ENCODE data around the gene REC8.

REC8 gene

GRCh38 chr14:24179961-24180796, 8.3 kb downstream of the REC8 start:
- no peak for TF ChIP-seq CTCF (conservative IDR thresholded peaks at IDR 0.05; ENCODE audit: low read depth, low read length)
- no peak for DNase-seq (ENCODE audit: low read depth)
- H3K4me3 ChIP-seq (ENCODE audit: low read length): no peak overlapping the region

GRCh38 chr14:24181371-24182077, 9.6 kb downstream of the REC8 start:
- H3K4me3 ChIP-seq (ENCODE audit: low read length): no peak overlapping the region
- DNase-seq (ENCODE audit: low read depth): no peak
- no peak for TF ChIP-seq CTCF (conservative IDR thresholded peaks at IDR 0.05; ENCODE audit: low read depth, low read length)

- no peak for DNase-seq (ENCODE audit: low read depth)
- TF ChIP-seq CTCF (conservative IDR thresholded peaks at IDR 0.05; ENCODE audit: low read depth, low read length): no peak
- no peak overlapping the region for H3K4me3 ChIP-seq (ENCODE audit: low read length)
Measured at GRCh38 chr14:24182110-24182882, 10.4 kb downstream of the REC8 start.

GRCh38 chr14:24183014-24183481, 11.2 kb downstream of the REC8 start:
- no peak for TF ChIP-seq CTCF (conservative IDR thresholded peaks at IDR 0.05; ENCODE audit: low read depth, low read length)
- no peak for DNase-seq (ENCODE audit: low read depth)
- H3K4me3 ChIP-seq (ENCODE audit: low read length): no peak overlapping the region

- DNase-seq (ENCODE audit: low read depth): no peak
- TF ChIP-seq CTCF (conservative IDR thresholded peaks at IDR 0.05; ENCODE audit: low read depth, low read length): no peak
Measured at GRCh38 chr14:24184104-24184970, 12.5 kb downstream of the REC8 start.

GRCh38 chr14:24185026-24185425, 13.1 kb downstream of the REC8 start:
- no peak for TF ChIP-seq CTCF (conservative IDR thresholded peaks at IDR 0.05; ENCODE audit: low read depth, low read length)
- no peak overlapping the region for H3K4me3 ChIP-seq (ENCODE audit: low read length)
- no peak for DNase-seq (ENCODE audit: low read depth)

More at GRCh38 chr14:24184104-24184970, 12.5 kb downstream of the REC8 start:
- H3K4me3 ChIP-seq (ENCODE audit: low read length): no peak overlapping the region
